B cell (primary cell): ENCODE measurements around the gene CDKL4. TPM values are rescaled to one million over a fixed set of nuclear protein-coding genes. Genes with fewer than 3 reads are reported as not detected.
"Not testable (repeated sequence)": the region's sequence is repeated elsewhere in the genome, so short reads cannot be mapped to it uniquely, and the experiment has no call there.

Source experiments
- ATAC-seq: fragments of 200-7000 bp; cut with Tn5 transposase; one replicate; pipeline ENCODE4 v1.10.0; 2021; ENCODE audit warnings: low read depth, mild to moderate bottlenecking, moderate number of reproducible peaks, moderate library complexity
- CTCF ChIA-PET: fragments of 350-600 bp; sonication (Branson Sonifier 250); formaldehyde crosslinking; loops from one replicate; lab custom pipeline; 2021; ENCODE audit warnings: antibody characterized with exemption, inconsistent platforms; lab: Charles Lee
- POLR2A ChIA-PET: fragments of 350-600 bp; sonication (Branson Sonifier 250); formaldehyde crosslinking; loops from one replicate; lab custom pipeline; 2021; ENCODE audit warnings: antibody characterized with exemption; lab: Charles Lee
- DNase-seq: peaks from one replicate; pipeline ENCODE4 v3.0.0; 2013
- H2AFZ ChIP-seq: 2 replicates; pipeline ENCODE4 v1.6.1; 2012; ENCODE audit warnings: mild to moderate bottlenecking, low read depth, low read length; ENCODE audit not compliant: insufficient read depth, poor library complexity, severe bottlenecking
- H3K27ac ChIP-seq, 2 donors: 1 replicate in 1 of 2; 2 replicates in 1 of 2; pipeline ENCODE4 v1.5.1; 2012 to 2013; ENCODE audit warnings: low read length in 2 of 2, mild to moderate bottlenecking in 2 of 2, moderate library complexity in 1 of 2
- H3K27me3 ChIP-seq, 4 experiments: fragments of 200-600 bp in 1 of 4; sonication (generic) in 1 of 4; replicated peaks in 1 of 4; 1 replicate in 2 of 4; 2 replicates in 2 of 4; pipeline versions ENCODE4 v1.6.1 to v1.7.0; 2013 to 2016; ENCODE audit warnings: low read length in 3 of 4, mild to moderate bottlenecking in 2 of 4, mixed read lengths in 1 of 4, moderate library complexity in 1 of 4; ENCODE audit not compliant: insufficient read depth in 4 of 4, control insufficient read depth in 3 of 4; ENCODE audit errors: control extremely low read depth in 1 of 4
- H3K36me3 ChIP-seq, 2 experiments: replicated peaks in 1 of 2; 1 replicate in 1 of 2; 2 replicates in 1 of 2; pipeline versions ENCODE4 v1.6.1 to v1.7.1; 2013; ENCODE audit warnings: low read length in 1 of 2; ENCODE audit not compliant: insufficient read depth in 2 of 2, control insufficient read depth in 1 of 2; ENCODE audit errors: control extremely low read depth in 1 of 2, extremely low read depth in 1 of 2
- H3K4me1 ChIP-seq, 2 donors: fragments of 200-600 bp in 1 of 2; sonication (generic) in 1 of 2; 1 replicate in 1 of 2; 2 replicates in 1 of 2; pipeline versions ENCODE4 v1.5.1 to v1.6.1; 2013 to 2017; ENCODE audit warnings: low read length in 2 of 2; ENCODE audit not compliant: control insufficient read depth in 2 of 2, insufficient read depth in 2 of 2
- H3K4me2 ChIP-seq: replicated peaks from 2 replicates; pipeline ENCODE3; 2012; ENCODE audit warnings: mild to moderate bottlenecking, low read depth, low read length; ENCODE audit not compliant: poor library complexity, severe bottlenecking
- H3K4me3 ChIP-seq, 5 experiments: fragments of 200-600 bp in 1 of 5; sonication (generic) in 1 of 5; 1 replicate in 3 of 5; 2 replicates in 2 of 5; pipeline versions ENCODE4 v1.5.1 to v1.7.0; 2011 to 2016; ENCODE audit warnings: low read length in 4 of 5, mild to moderate bottlenecking in 4 of 5, low read depth in 2 of 5, control low read depth in 1 of 5, moderate library complexity in 1 of 5; ENCODE audit not compliant: insufficient read depth in 1 of 5; ENCODE audit errors: control extremely low read depth in 1 of 5, extremely low read depth in 1 of 5
- H3K79me2 ChIP-seq: fragments of 200-600 bp; sonication (generic); one replicate; pipeline ENCODE4 v1.6.0; 2016; ENCODE audit warnings: low read length; ENCODE audit not compliant: control insufficient read depth, insufficient read depth
- H3K9ac ChIP-seq: fragments of 200-600 bp; sonication (generic); 2 replicates; pipeline ENCODE4 v1.6.1; 2017; ENCODE audit warnings: mild to moderate bottlenecking, low read length, moderate library complexity
- H3K9me3 ChIP-seq, 3 donors: one replicate each; pipeline versions ENCODE4 v1.6.1 to v1.7.1; 2013; ENCODE audit warnings: low read length in 2 of 3; ENCODE audit not compliant: control insufficient read depth in 2 of 3, insufficient read depth in 1 of 3; ENCODE audit errors: control extremely low read depth in 1 of 3
- H4K20me1 ChIP-seq: 2 replicates; pipeline ENCODE4 v1.6.0; 2012; ENCODE audit warnings: mild to moderate bottlenecking, low read length; ENCODE audit not compliant: insufficient read depth, control insufficient read depth, poor library complexity, severe bottlenecking
- H3K27ac Mint-ChIP-seq: one replicate; pipeline ENCODE4 v1.8.0; 2021; ENCODE audit warnings: mixed read lengths
- H3K27me3 Mint-ChIP-seq: one replicate; pipeline ENCODE4 v1.8.0; 2021; ENCODE audit warnings: mixed read lengths
- H3K4me1 Mint-ChIP-seq: one replicate; pipeline ENCODE4 v1.8.0; 2021; ENCODE audit warnings: mixed read lengths
- H3K4me3 Mint-ChIP-seq: one replicate; pipeline ENCODE4 v1.8.0; 2021; ENCODE audit warnings: mixed read lengths
- H3K9me3 Mint-ChIP-seq: one replicate; pipeline ENCODE4 v1.8.0; 2022; ENCODE audit warnings: mixed read lengths; ENCODE audit not compliant: insufficient read depth
- CTCF ChIP-seq: fragments of 200-600 bp; IDR thresholded peaks from one replicate; pipeline ENCODE4 v1.8.0; 2022; ENCODE audit warnings: antibody characterized with exemption, mild to moderate bottlenecking
- EZH2 ChIP-seq: IDR thresholded peaks from 2 replicates; pipeline ENCODE4 v1.6.1; 2012; ENCODE audit warnings: borderline replicate concordance, low read depth, mild to moderate bottlenecking, moderate library complexity, low read length; ENCODE audit not compliant: insufficient read depth, poor library complexity, severe bottlenecking
- WGBS: methylation state at CpG from one replicate; pipeline ENCODE4 v1.1.5; 2013; ENCODE audit warnings: missing lambda C conversion rate; ENCODE audit not compliant: insufficient coverage; 5-methylcytosine and 5-hydroxymethylcytosine counted together
- intact Hi-C: fragments of 100-400 bp; cut with micrococcal nuclease; formaldehyde crosslinking; loops from one replicate; pipeline ENCODE4 v1.10.0; 2022
- polyA plus RNA-seq: library from polyadenylated mRNA; depleted of rRNA; stranded (reverse); fragments of >200 nt; gene quantifications from 2 replicates; pipeline ENCODE4 v1.2.3, GENCODE V29; 2012
- total RNA-seq, 2 donors: library from RNA; stranded (reverse); fragments of 120-200 nt in 1 of 2; gene quantifications; 1 replicate in 1 of 2; 2 replicates in 1 of 2; pipeline versions ENCODE4 v1.2.3 to v1.2.4, GENCODE V29; 2013 to 2022

CDKL4 gene
- total and polyA plus RNA-seq, 2 donors (not counting 1 experiment from before 2014, with no cell fraction given) = not detected

- H3K9ac ChIP-seq, H3K27ac Mint-ChIP-seq, H3K36me3 ChIP-seq, H2AFZ ChIP-seq, DNase-seq, H3K4me3 ChIP-seq, ATAC-seq, H3K9me3 Mint-ChIP-seq, H3K27ac ChIP-seq, H3K4me3 Mint-ChIP-seq, H3K79me2 ChIP-seq, H3K27me3 Mint-ChIP-seq, H4K20me1 ChIP-seq, H3K27me3 ChIP-seq, H3K9me3 ChIP-seq, H3K4me2 ChIP-seq, intact Hi-C loops: not testable (repeated sequence)
- H3K4me1 ChIP-seq = peaks cover 41 to 43% of the 10 kb centered on the region in 2 donors
- CTCF ChIA-PET = interaction anchor here (0.7 kb wide), 4 partner anchors 14 to 306 kb away, joined by 3 to 4 read pairs (median 3); no protein-coding TSS in a partner anchor
- WGBS = 98% methylated on average over 8 of the region's 18 CpGs
- peaks cover 48% of the 10 kb centered on the region for H3K4me1 Mint-ChIP-seq
- POLR2A ChIA-PET = interaction anchor here (0.7 to 1.1 kb wide), 2 partner anchors 10 to 358 kb away, joined by 3 to 6 read pairs; no protein-coding TSS in a partner anchor
These were observed 105.5 kb downstream of the CDKL4 start for GRCh38 chr2:39138187-39138836.

DNA sequence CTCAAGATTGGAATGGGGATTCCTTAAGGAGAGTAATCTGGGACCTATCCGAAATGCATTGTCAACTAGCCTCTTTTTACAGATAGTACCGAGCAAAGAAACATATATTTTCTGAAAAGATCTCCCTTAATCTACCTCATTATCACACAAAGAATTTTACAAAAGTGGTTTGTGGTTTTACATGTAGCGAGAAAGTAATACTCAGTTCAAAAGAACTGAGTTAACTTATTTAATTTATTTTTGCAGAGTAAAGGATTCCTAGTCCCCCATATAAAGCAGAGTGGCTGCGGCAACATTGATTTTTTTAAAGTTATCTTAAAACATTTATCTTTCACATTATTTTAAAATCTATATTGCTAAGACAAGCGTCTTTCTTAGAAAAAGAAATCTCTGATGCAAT lies 107.0 kb downstream of the CDKL4 start:
- Mint-ChIP-seq H3K4me3 (no peak overlapping the region), H3K4me1 (peaks cover 37% of the 10 kb centered on the region), H3K27ac (no peak overlapping the region), H3K9me3 (no peaks in the 10 kb centered on the region), H3K27me3 (no peaks in the 10 kb centered on the region)
- DNase-seq (no peak), ATAC-seq (no peak)
- no CpG with 5 or more reads among the region's 5 CpGs for WGBS
- no peaks in the 10 kb centered on the region for H3K36me3 ChIP-seq
- H3K27ac ChIP-seq = no peak overlapping the region
- peaks cover 29 to 31% of the 10 kb centered on the region in 2 donors for H3K4me1 ChIP-seq
- no peak overlapping the region for H3K4me2 ChIP-seq
- intact Hi-C loops = no loop called here
- TF ChIP-seq CTCF (no peak), EZH2 (no peak)
- no peak overlapping the region for H2AFZ ChIP-seq
- H3K9me3 ChIP-seq = no peaks in the 10 kb centered on the region
- H3K9ac ChIP-seq = no peak overlapping the region
- no peaks in the 10 kb centered on the region for H3K79me2 ChIP-seq
- no peaks in the 10 kb centered on the region for H3K27me3 ChIP-seq
- H4K20me1 ChIP-seq = no peaks in the 10 kb centered on the region
- ChIA-PET POLR2A (interaction anchor here (1.1 kb wide), 1 partner anchor 13 kb away, joined by 4 read pairs; no protein-coding TSS in a partner anchor), CTCF (interaction anchor here (1.0 to 1.6 kb wide), 3 partner anchors 13 to 92 kb away, joined by 3 to 5 read pairs (median 4); no protein-coding TSS in a partner anchor)
- no peak overlapping the region for H3K4me3 ChIP-seq
